H9 (cell line): ENCODE measurements around the gene KCNQ2. TPM values are rescaled to one million over a fixed set of nuclear protein-coding genes. Genes with fewer than 3 reads are reported as not detected.

ENCODE experiments used
- DNase-seq: peaks from one replicate; pipeline ENCODE4 v3.0.0-alpha.2; 2017
- H2AFZ ChIP-seq: one replicate; pipeline ENCODE4 v1.6.1; 2013; ENCODE audit warnings: mild to moderate bottlenecking, low read length, control low read depth, moderate library complexity
- H2AK5ac ChIP-seq: 2 replicates; pipeline ENCODE4 v1.6.1; 2013; ENCODE audit warnings: low read length, control low read depth, mixed read lengths; ENCODE audit not compliant: insufficient read length
- H2BK120ac ChIP-seq: one replicate; pipeline ENCODE4 v1.6.1; 2013; ENCODE audit warnings: low read depth, mild to moderate bottlenecking, low read length, control low read depth, inconsistent platforms; ENCODE audit not compliant: poor library complexity, severe bottlenecking
- H2BK12ac ChIP-seq: 2 replicates; pipeline ENCODE4 v1.6.1; 2013; ENCODE audit warnings: low read length, control low read depth, mixed read lengths, low read depth; ENCODE audit not compliant: insufficient read length
- H2BK15ac ChIP-seq: 2 replicates; pipeline ENCODE4 v1.6.1; 2013; ENCODE audit warnings: low read depth, low read length, control low read depth
- H2BK20ac ChIP-seq: one replicate; pipeline ENCODE4 v1.6.1; 2013; ENCODE audit warnings: low read depth, mild to moderate bottlenecking, low read length, control low read depth, inconsistent platforms; ENCODE audit not compliant: poor library complexity, severe bottlenecking
- H2BK5ac ChIP-seq: 2 replicates; pipeline ENCODE4 v1.6.1; 2013; ENCODE audit warnings: low read length, control low read depth, mixed read lengths; ENCODE audit not compliant: insufficient read length
- H3K14ac ChIP-seq: 2 replicates; pipeline ENCODE4 v1.6.1; 2013; ENCODE audit warnings: low read length, control low read depth; ENCODE audit not compliant: insufficient read depth
- H3K18ac ChIP-seq: 2 replicates; pipeline ENCODE4 v1.6.1; 2013; ENCODE audit warnings: low read depth, mild to moderate bottlenecking, mixed read lengths, low read length, control low read depth; ENCODE audit not compliant: insufficient read length
- H3K23ac ChIP-seq: 2 replicates; pipeline ENCODE4 v1.6.1; 2013; ENCODE audit warnings: low read length, control low read depth, mixed read lengths, low read depth; ENCODE audit not compliant: insufficient read length
- H3K23me2 ChIP-seq: 2 replicates; pipeline ENCODE4 v1.6.1; 2013; ENCODE audit warnings: low read depth, mild to moderate bottlenecking, mixed read lengths, low read length, control low read depth; ENCODE audit not compliant: insufficient read length, poor library complexity, severe bottlenecking
- H3K27ac ChIP-seq: 2 replicates; pipeline ENCODE4 v1.5.1; 2013; ENCODE audit warnings: low read length, control low read depth, mixed read lengths, low read depth; ENCODE audit not compliant: insufficient read length
- H3K27me3 ChIP-seq: 2 replicates; pipeline ENCODE4 v1.6.1; 2013; ENCODE audit warnings: low read length, control low read depth, inconsistent platforms; ENCODE audit not compliant: insufficient read depth
- H3K4ac ChIP-seq: 2 replicates; pipeline ENCODE4 v1.6.1; 2013; ENCODE audit warnings: low read depth, mild to moderate bottlenecking, control low read depth, inconsistent platforms, low read length, moderate library complexity
- H3K4me1 ChIP-seq: 2 replicates; pipeline ENCODE4 v1.6.1; 2013; ENCODE audit warnings: low read length, control low read depth, inconsistent platforms; ENCODE audit not compliant: insufficient read depth
- H3K4me2 ChIP-seq: 2 replicates; pipeline ENCODE4 v1.6.1; 2013; ENCODE audit warnings: low read length, control low read depth, mixed read lengths; ENCODE audit not compliant: insufficient read length, insufficient read depth
- H3K56ac ChIP-seq: 2 replicates; pipeline ENCODE4 v1.6.1; 2013; ENCODE audit warnings: low read depth, mild to moderate bottlenecking, mixed read lengths, low read length, control low read depth; ENCODE audit not compliant: insufficient read length
- H3K79me1 ChIP-seq: 2 replicates; pipeline ENCODE4 v1.6.1; 2013; ENCODE audit warnings: low read depth, mild to moderate bottlenecking, moderate library complexity, low read length, control low read depth, inconsistent platforms; ENCODE audit not compliant: insufficient read depth, poor library complexity, severe bottlenecking
- H3K79me2 ChIP-seq: 2 replicates; pipeline ENCODE4 v1.6.1; 2013; ENCODE audit warnings: low read length, control low read depth, inconsistent platforms; ENCODE audit not compliant: insufficient read depth
- H3K9ac ChIP-seq: 2 replicates; pipeline ENCODE4 v1.6.1; 2013; ENCODE audit warnings: low read length, control low read depth, mixed read lengths; ENCODE audit not compliant: insufficient read length; ENCODE audit errors: extremely low read depth
- H3K9me3 ChIP-seq: one replicate; pipeline ENCODE4 v1.6.1; 2013; ENCODE audit warnings: low read depth, low read length, inconsistent platforms; ENCODE audit not compliant: control insufficient read depth
- H3T11ph ChIP-seq: one replicate; pipeline ENCODE4 v1.6.1; 2013; ENCODE audit warnings: mild to moderate bottlenecking, low read length, control low read depth, inconsistent platforms
- H4K20me1 ChIP-seq: one replicate; pipeline ENCODE4 v1.6.1; 2013; ENCODE audit not compliant: control insufficient read depth, insufficient read length, insufficient read depth
- H4K5ac ChIP-seq: 2 replicates; pipeline ENCODE4 v1.6.1; 2013; ENCODE audit warnings: low read depth, mild to moderate bottlenecking, mixed read lengths, low read length, control low read depth; ENCODE audit not compliant: insufficient read length
- H4K8ac ChIP-seq: replicated peaks from 2 replicates; pipeline ENCODE4 v1.6.1; 2013; ENCODE audit warnings: low read length, control low read depth, mixed read lengths, low read depth; ENCODE audit not compliant: insufficient read length
- H4K91ac ChIP-seq: 2 replicates; pipeline ENCODE4 v1.6.1; 2013; ENCODE audit warnings: low read depth, mild to moderate bottlenecking, moderate library complexity, mixed read lengths, low read length, control low read depth; ENCODE audit not compliant: insufficient read length
- H3K27ac Mint-ChIP-seq, 3 experiments: 2 replicates in 2 of 3; 3 replicates in 1 of 3; pipeline ENCODE4 v1.8.0; 2020 to 2021; ENCODE audit warnings: mixed read lengths in 3 of 3, mild to moderate bottlenecking in 1 of 3, moderate library complexity in 1 of 3
- H3K27me3 Mint-ChIP-seq: 2 replicates; pipeline ENCODE4 v1.8.0; 2021; ENCODE audit warnings: low read depth, mild to moderate bottlenecking, moderate library complexity, mixed read lengths
- H3K36me3 Mint-ChIP-seq, 3 experiments: 2 replicates in 2 of 3; 3 replicates in 1 of 3; pipeline ENCODE4 v1.8.0; 2020 to 2021; ENCODE audit warnings: low read depth in 3 of 3, mixed read lengths in 3 of 3; ENCODE audit not compliant: insufficient read depth in 1 of 3
- H3K4me1 Mint-ChIP-seq, 2 experiments: 2 replicates each; pipeline ENCODE4 v1.8.0; 2020; ENCODE audit warnings: mixed read lengths in 2 of 2
- H3K4me3 Mint-ChIP-seq, 2 experiments: 2 replicates in 1 of 2; 3 replicates in 1 of 2; pipeline ENCODE4 v1.8.0; 2020 to 2021; ENCODE audit warnings: mild to moderate bottlenecking in 2 of 2, mixed read lengths in 2 of 2, moderate library complexity in 1 of 2
- H3K9me3 Mint-ChIP-seq, 2 experiments: 2 replicates in 1 of 2; 3 replicates in 1 of 2; pipeline ENCODE4 v1.8.0; 2020; ENCODE audit warnings: mild to moderate bottlenecking in 2 of 2, mixed read lengths in 2 of 2, moderate library complexity in 1 of 2
- WGBS: extraction: QIAGEN DNeasy Blood & Tissue Kit; methylation state at CpG from one replicate; pipeline ENCODE4 v1.1.7; 2013; ENCODE audit warnings: missing lambda C conversion rate, low lambda C conversion rate, mixed read lengths; ENCODE audit not compliant: insufficient read length; ENCODE audit errors: extremely low coverage; 5-methylcytosine and 5-hydroxymethylcytosine counted together
- total RNA-seq: library from RNA; stranded (reverse); gene quantifications from 2 replicates; pipeline ENCODE4 v1.2.1, GENCODE V29; 2021
- TF ChIP-seq, protein P1 (sequence below): fragments of 200-600 bp; sonication (generic); conservative IDR thresholded peaks from 3 replicates; pipeline ENCODE4 v1.8.0; 2021; ENCODE audit warnings: antibody characterized with exemption, mild to moderate bottlenecking

KCNQ2 gene
- total RNA-seq, 1 experiment from 2014 or later: 69.2 TPM

DNA sequence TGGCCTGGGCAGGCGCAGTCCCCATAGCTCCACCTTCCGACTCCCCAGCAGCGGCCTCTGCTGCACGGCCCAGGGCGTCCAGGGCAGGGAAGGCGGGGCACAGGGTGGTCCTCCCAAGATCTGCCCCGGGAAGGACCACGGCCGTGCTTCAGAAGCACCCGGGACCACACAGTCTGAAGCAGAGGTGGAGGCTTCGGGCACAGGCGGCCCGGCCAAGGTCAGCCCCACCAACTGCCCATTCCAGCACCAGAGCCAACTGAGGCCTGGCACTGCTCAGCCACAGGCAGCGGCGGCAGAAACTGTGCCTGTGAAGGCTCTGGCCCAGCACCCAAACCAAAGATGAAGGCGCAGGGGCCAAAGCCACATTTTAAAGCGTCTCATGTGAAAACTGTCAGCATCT, 20.6 kb downstream of the KCNQ2 start:
- no peaks in the 10 kb centered on the region for H3K9me3 Mint-ChIP-seq
- peaks cover 2% of the 10 kb centered on the region; the same call in 1 of the 2 replicates for H3K4me1 ChIP-seq
- no peaks in the 10 kb centered on the region for H3K27me3 ChIP-seq
- no peak overlapping the region for H3K27ac ChIP-seq
- no CpG with 5 or more reads among the region's 17 CpGs for WGBS
- H2BK15ac ChIP-seq: no peak overlapping the region
- H3K4me2 ChIP-seq: no peak overlapping the region
- no peak overlapping the region for H2BK5ac ChIP-seq
- H2AK5ac ChIP-seq: no peak overlapping the region
- no peak overlapping the region for H3K18ac ChIP-seq
- H3K9me3 ChIP-seq: no peaks in the 10 kb centered on the region
- H3K23me2 ChIP-seq: no peaks in the 10 kb centered on the region
- H3K27ac Mint-ChIP-seq: peak overlapping the region; percentile 54 to 87 (median 77); a peak in 3 of 7 replicates
- H3K4me1 Mint-ChIP-seq: peaks cover 28 to 61% of the 10 kb centered on the region in 2 experiments
- no peak overlapping the region for H4K5ac ChIP-seq
- no peak overlapping the region for H3K14ac ChIP-seq
- H2BK120ac ChIP-seq: no peak overlapping the region
- peaks cover 0 to 10% (median 1%) of the 10 kb centered on the region in 3 experiments; a peak in 3 of 7 replicates for H3K36me3 Mint-ChIP-seq
- H3K4ac ChIP-seq: no peak overlapping the region
- H2BK20ac ChIP-seq: no peak overlapping the region
- no peaks in the 10 kb centered on the region for H3K27me3 Mint-ChIP-seq
- H4K8ac ChIP-seq: no peak overlapping the region
- no peak overlapping the region for H3K23ac ChIP-seq
- no peak overlapping the region for H4K91ac ChIP-seq
- TF ChIP-seq, protein P1, sequence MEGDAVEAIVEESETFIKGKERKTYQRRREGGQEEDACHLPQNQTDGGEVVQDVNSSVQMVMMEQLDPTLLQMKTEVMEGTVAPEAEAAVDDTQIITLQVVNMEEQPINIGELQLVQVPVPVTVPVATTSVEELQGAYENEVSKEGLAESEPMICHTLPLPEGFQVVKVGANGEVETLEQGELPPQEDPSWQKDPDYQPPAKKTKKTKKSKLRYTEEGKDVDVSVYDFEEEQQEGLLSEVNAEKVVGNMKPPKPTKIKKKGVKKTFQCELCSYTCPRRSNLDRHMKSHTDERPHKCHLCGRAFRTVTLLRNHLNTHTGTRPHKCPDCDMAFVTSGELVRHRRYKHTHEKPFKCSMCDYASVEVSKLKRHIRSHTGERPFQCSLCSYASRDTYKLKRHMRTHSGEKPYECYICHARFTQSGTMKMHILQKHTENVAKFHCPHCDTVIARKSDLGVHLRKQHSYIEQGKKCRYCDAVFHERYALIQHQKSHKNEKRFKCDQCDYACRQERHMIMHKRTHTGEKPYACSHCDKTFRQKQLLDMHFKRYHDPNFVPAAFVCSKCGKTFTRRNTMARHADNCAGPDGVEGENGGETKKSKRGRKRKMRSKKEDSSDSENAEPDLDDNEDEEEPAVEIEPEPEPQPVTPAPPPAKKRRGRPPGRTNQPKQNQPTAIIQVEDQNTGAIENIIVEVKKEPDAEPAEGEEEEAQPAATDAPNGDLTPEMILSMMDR: no peak
- no peak overlapping the region for H2BK12ac ChIP-seq
- no peak overlapping the region for H3K56ac ChIP-seq
- no peak overlapping the region for H2AFZ ChIP-seq
- no peak overlapping the region for H3T11ph ChIP-seq
- DNase-seq: no peak
- no peaks in the 10 kb centered on the region for H3K79me1 ChIP-seq
- H3K79me2 ChIP-seq: no peaks in the 10 kb centered on the region; the same call in 1 of the 2 replicates
- H4K20me1 ChIP-seq: peaks cover 6% of the 10 kb centered on the region
- H3K9ac ChIP-seq: no peak overlapping the region
- no peak overlapping the region for H3K4me3 Mint-ChIP-seq
